Loucy (cell line): ENCODE data around the gene MYRIP.
A peak's percentile ranks its signal among the peaks of the same experiment; 100 is the strongest.

ENCODE experiments used
- H2AFZ ChIP-seq: fragments of 200-600 bp; sonication (generic); 2 replicates; pipeline ENCODE4 v1.6.0; 2016; ENCODE audit warnings: antibody characterized with exemption, mild to moderate bottlenecking, low read length, moderate library complexity
- H3F3A ChIP-seq: fragments of 200-600 bp; 2 replicates; pipeline ENCODE4 v1.6.0; 2016; ENCODE audit warnings: antibody characterized with exemption, low read depth, mild to moderate bottlenecking
- H3K27me3 ChIP-seq: fragments of 200-600 bp; sonication (generic); 2 replicates; pipeline ENCODE4 v1.6.1; 2014; ENCODE audit warnings: low read length, mild to moderate bottlenecking; ENCODE audit not compliant: insufficient read depth, poor library complexity, severe bottlenecking
- H3K36me3 ChIP-seq: fragments of 200-600 bp; sonication (generic); 2 replicates; pipeline ENCODE4 v1.6.1; 2016; ENCODE audit warnings: low read length; ENCODE audit not compliant: insufficient read depth
- H3K4me1 ChIP-seq: fragments of 200-600 bp; sonication (generic); 2 replicates; pipeline ENCODE4 v1.5.1; 2014; ENCODE audit warnings: low read length, mild to moderate bottlenecking; ENCODE audit not compliant: insufficient read depth, poor library complexity, severe bottlenecking
- H3K4me2 ChIP-seq: fragments of 200-600 bp; sonication (generic); 2 replicates; pipeline ENCODE4 v1.6.0; 2014; ENCODE audit warnings: antibody characterized with exemption, low read length, low read depth, mild to moderate bottlenecking; ENCODE audit not compliant: poor library complexity, severe bottlenecking
- H3K4me3 ChIP-seq: fragments of 200-600 bp; sonication (generic); 2 replicates; pipeline ENCODE4 v1.5.1; 2014; ENCODE audit warnings: low read length, mild to moderate bottlenecking, mixed read lengths; ENCODE audit not compliant: poor library complexity, severe bottlenecking
- H3K79me2 ChIP-seq: fragments of 200-600 bp; sonication (generic); 2 replicates; pipeline ENCODE4 v1.6.1; 2014; ENCODE audit warnings: low read length; ENCODE audit not compliant: insufficient read depth
- H3K9ac ChIP-seq: fragments of 200-600 bp; sonication (generic); 2 replicates; pipeline ENCODE4 v1.6.0; 2014; ENCODE audit warnings: mild to moderate bottlenecking, low read depth, low read length, moderate library complexity; ENCODE audit not compliant: poor library complexity, severe bottlenecking
- H3K9me2 ChIP-seq: fragments of 200-600 bp; sonication (generic); replicated peaks from 2 replicates; pipeline ENCODE4 v1.6.1; 2016; ENCODE audit warnings: low read depth, low read length, mixed read lengths
- H3K9me3 ChIP-seq: fragments of 200-600 bp; sonication (generic); 2 replicates; pipeline ENCODE4 v1.6.1; 2014; ENCODE audit warnings: mild to moderate bottlenecking, antibody characterized with exemption, low read length, low read depth; ENCODE audit not compliant: insufficient read depth
- H4K20me1 ChIP-seq: fragments of 200-600 bp; sonication (generic); 2 replicates; pipeline ENCODE4 v1.6.0; 2014; ENCODE audit warnings: antibody characterized with exemption, low read length, mild to moderate bottlenecking; ENCODE audit not compliant: insufficient read depth, poor library complexity, severe bottlenecking
- EZH2phosphoT487 ChIP-seq: fragments of 200-600 bp; IDR thresholded peaks from 2 replicates; pipeline ENCODE4 v1.6.1; 2018; ENCODE audit warnings: antibody characterized with exemption, mild to moderate bottlenecking, moderate library complexity, borderline replicate concordance
- TF ChIP-seq, protein P1 (sequence below): fragments of 200-600 bp; sonication (generic); conservative IDR thresholded peaks from 2 replicates; pipeline ENCODE4 v1.5.1; 2014; ENCODE audit warnings: mild to moderate bottlenecking, antibody characterized with exemption, low read length

MYRIP gene

GRCh38 chr3:39982665-39983357 lies 173.4 kb downstream of the MYRIP start:
- Histone ChIP-seq H4K20me1 (no peaks in the 10 kb centered on the region), H3K9me3 (no peaks in the 10 kb centered on the region), H3K4me2 (no peak overlapping the region), H3F3A (no peaks in the 10 kb centered on the region), H3K9me2 (no peaks in the 10 kb centered on the region), H3K79me2 (no peaks in the 10 kb centered on the region), H3K36me3 (no peaks in the 10 kb centered on the region), H3K4me1 (no peaks in the 10 kb centered on the region), H3K9ac (no peak overlapping the region), H2AFZ (no peak overlapping the region), H3K27me3 (no peaks in the 10 kb centered on the region), H3K4me3 (no peak overlapping the region)
- no peak for TF ChIP-seq EZH2phosphoT487
- TF ChIP-seq, protein P1, sequence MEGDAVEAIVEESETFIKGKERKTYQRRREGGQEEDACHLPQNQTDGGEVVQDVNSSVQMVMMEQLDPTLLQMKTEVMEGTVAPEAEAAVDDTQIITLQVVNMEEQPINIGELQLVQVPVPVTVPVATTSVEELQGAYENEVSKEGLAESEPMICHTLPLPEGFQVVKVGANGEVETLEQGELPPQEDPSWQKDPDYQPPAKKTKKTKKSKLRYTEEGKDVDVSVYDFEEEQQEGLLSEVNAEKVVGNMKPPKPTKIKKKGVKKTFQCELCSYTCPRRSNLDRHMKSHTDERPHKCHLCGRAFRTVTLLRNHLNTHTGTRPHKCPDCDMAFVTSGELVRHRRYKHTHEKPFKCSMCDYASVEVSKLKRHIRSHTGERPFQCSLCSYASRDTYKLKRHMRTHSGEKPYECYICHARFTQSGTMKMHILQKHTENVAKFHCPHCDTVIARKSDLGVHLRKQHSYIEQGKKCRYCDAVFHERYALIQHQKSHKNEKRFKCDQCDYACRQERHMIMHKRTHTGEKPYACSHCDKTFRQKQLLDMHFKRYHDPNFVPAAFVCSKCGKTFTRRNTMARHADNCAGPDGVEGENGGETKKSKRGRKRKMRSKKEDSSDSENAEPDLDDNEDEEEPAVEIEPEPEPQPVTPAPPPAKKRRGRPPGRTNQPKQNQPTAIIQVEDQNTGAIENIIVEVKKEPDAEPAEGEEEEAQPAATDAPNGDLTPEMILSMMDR: no peak

DNA sequence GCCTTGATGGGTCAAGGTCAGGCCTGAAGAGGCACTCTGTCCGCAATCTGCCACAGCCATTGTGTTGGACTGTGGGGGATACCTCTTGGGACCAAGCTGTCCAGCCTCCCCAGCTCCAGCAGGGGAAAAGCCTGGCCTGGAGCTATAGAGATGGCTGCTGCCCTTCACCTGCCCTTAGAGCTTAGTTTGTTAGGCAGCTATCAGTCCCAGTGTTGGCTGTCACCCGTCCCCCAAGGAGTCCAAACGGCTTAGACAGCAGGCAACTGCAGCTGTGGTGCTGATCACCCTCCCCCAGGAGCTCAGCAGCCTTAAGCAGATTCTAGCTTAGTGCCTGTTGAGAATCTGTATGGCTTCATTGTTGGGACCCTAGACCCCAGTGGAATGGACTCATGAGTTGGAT lies 180.3 kb downstream of the MYRIP start:
- Histone ChIP-seq H3K4me2 (no peak overlapping the region), H3K9me2 (no peaks in the 10 kb centered on the region), H3K9me3 (no peaks in the 10 kb centered on the region), H2AFZ (no peak overlapping the region), H3K4me1 (peaks cover 9% of the 10 kb centered on the region), H3K79me2 (no peaks in the 10 kb centered on the region), H4K20me1 (no peaks in the 10 kb centered on the region), H3K4me3 (no peak overlapping the region), H3K36me3 (no peaks in the 10 kb centered on the region), H3K27me3 (no peaks in the 10 kb centered on the region), H3F3A (no peaks in the 10 kb centered on the region), H3K9ac (no peak overlapping the region)
- TF ChIP-seq, protein P1: no peak
- no peak for TF ChIP-seq EZH2phosphoT487

DNA sequence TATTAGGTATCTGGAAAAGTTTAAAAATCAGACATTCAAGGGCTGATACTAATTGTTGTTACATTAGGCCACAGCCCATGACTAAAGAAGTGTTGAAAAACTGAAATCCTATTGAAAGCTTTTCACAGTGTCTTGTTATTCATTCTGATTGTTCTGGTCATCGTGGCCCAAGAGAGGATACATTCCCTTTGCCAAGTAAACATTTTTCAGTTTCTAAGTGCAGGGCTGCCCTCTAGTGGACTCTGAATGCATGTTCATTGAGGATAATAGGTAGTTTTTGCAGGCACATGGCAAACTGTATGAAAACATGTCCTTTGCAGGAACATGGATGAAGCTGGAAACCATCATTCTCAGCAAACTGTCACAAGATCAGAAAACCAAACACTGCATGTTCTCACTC lies 181.1 kb downstream of the MYRIP start:
- Histone ChIP-seq H2AFZ (no peak overlapping the region), H3K9ac (no peak overlapping the region), H4K20me1 (no peaks in the 10 kb centered on the region), H3K4me2 (no peak overlapping the region), H3K36me3 (no peaks in the 10 kb centered on the region), H3K9me2 (no peaks in the 10 kb centered on the region), H3K4me3 (no peak overlapping the region), H3K27me3 (no peaks in the 10 kb centered on the region), H3K4me1 (peaks cover 9% of the 10 kb centered on the region), H3F3A (no peaks in the 10 kb centered on the region), H3K9me3 (no peaks in the 10 kb centered on the region), H3K79me2 (no peaks in the 10 kb centered on the region)
- TF ChIP-seq EZH2phosphoT487: no peak
- TF ChIP-seq, protein P1: peak; percentile 83
